ENCODE results near the gene TLL1. TPM values are rescaled to one million over a fixed set of nuclear protein-coding genes. Genes with fewer than 3 reads are reported as not detected.

The TLL1 gene
- total RNA-seq, 1 experiment from 2014 or later = 0.41 TPM

DNA sequence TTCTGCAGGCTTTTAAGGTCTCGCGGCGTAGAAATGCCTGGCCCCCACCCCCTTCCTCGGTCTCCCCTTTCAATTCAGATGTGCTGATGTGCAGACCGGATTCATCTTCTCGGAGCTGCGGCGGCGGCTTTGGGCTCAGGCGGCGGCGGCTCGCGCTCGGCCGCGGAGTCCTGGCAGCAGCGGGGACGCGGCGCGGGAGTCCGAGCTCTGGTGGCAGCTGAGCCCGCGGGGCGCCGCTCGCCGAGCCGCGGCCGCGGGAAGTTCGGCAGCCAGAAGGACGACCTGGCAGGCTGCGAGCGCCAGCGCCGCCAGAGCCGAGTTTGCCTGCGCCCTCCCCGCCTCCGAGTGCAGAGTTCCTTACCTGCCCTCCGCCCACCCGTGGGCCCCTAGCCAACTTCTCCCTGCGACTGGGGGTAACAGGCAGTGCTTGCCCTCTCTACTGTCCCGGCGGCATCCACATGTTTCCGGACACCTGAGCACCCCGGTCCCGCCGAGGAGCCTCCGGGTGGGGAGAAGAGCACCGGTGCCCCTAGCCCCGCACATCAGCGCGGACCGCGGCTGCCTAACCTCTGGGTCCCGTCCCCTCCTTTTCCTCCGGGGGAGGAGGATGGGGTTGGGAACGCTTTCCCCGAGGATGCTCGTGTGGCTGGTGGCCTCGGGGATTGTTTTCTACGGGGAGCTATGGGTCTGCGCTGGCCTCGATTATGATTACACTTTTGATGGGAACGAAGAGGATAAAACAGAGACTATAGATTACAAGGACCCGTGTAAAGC lies 448 bp downstream of the TLL1 start:
- H3K4me3 ChIP-seq (ENCODE audit: low read depth in 2 of 2, low read length in 2 of 2) = peak overlapping the region; percentile 37 to 59
- DNase-seq (ENCODE audit: low read depth, low spot score) (no peak), ATAC-seq (peak; percentile 78)
- H3K9me3 ChIP-seq (ENCODE audit: control insufficient read depth, insufficient read depth, low read depth, low read length) = no peaks in the 10 kb centered on the region
- ChIA-PET POLR2A (no interaction called here), CTCF (no interaction called here)
- TF ChIP-seq, protein P1, sequence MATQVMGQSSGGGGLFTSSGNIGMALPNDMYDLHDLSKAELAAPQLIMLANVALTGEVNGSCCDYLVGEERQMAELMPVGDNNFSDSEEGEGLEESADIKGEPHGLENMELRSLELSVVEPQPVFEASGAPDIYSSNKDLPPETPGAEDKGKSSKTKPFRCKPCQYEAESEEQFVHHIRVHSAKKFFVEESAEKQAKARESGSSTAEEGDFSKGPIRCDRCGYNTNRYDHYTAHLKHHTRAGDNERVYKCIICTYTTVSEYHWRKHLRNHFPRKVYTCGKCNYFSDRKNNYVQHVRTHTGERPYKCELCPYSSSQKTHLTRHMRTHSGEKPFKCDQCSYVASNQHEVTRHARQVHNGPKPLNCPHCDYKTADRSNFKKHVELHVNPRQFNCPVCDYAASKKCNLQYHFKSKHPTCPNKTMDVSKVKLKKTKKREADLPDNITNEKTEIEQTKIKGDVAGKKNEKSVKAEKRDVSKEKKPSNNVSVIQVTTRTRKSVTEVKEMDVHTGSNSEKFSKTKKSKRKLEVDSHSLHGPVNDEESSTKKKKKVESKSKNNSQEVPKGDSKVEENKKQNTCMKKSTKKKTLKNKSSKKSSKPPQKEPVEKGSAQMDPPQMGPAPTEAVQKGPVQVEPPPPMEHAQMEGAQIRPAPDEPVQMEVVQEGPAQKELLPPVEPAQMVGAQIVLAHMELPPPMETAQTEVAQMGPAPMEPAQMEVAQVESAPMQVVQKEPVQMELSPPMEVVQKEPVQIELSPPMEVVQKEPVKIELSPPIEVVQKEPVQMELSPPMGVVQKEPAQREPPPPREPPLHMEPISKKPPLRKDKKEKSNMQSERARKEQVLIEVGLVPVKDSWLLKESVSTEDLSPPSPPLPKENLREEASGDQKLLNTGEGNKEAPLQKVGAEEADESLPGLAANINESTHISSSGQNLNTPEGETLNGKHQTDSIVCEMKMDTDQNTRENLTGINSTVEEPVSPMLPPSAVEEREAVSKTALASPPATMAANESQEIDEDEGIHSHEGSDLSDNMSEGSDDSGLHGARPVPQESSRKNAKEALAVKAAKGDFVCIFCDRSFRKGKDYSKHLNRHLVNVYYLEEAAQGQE (IDR thresholded peaks at IDR 0.05; ENCODE audit: insufficient read depth in 1 of 2, low read depth in 2 of 2, low read length in 1 of 2) = no peak
- TF ChIP-seq TCF7L2 (IDR thresholded peaks at IDR 0.05; ENCODE audit: low read depth, low read length) (no peak), POLR2AphosphoS5 (IDR thresholded peaks at IDR 0.05; ENCODE audit: low read depth, low read length) (no peak), SIN3A (IDR thresholded peaks at IDR 0.05; ENCODE audit: borderline replicate concordance, insufficient read depth, low read depth, low read length) (no peak)
- TF ChIP-seq, protein P2, sequence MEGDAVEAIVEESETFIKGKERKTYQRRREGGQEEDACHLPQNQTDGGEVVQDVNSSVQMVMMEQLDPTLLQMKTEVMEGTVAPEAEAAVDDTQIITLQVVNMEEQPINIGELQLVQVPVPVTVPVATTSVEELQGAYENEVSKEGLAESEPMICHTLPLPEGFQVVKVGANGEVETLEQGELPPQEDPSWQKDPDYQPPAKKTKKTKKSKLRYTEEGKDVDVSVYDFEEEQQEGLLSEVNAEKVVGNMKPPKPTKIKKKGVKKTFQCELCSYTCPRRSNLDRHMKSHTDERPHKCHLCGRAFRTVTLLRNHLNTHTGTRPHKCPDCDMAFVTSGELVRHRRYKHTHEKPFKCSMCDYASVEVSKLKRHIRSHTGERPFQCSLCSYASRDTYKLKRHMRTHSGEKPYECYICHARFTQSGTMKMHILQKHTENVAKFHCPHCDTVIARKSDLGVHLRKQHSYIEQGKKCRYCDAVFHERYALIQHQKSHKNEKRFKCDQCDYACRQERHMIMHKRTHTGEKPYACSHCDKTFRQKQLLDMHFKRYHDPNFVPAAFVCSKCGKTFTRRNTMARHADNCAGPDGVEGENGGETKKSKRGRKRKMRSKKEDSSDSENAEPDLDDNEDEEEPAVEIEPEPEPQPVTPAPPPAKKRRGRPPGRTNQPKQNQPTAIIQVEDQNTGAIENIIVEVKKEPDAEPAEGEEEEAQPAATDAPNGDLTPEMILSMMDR (IDR thresholded peaks at IDR 0.05) = no peak
- H3K4me1 ChIP-seq (ENCODE audit: control insufficient read depth, insufficient read depth, low read length) = no peaks in the 10 kb centered on the region; the same call in 1 of the 2 replicates
- H3K36me3 ChIP-seq (ENCODE audit: control insufficient read depth, insufficient read depth, low read length) = peaks cover 4% of the 10 kb centered on the region; the same call in 1 of the 2 replicates
- H3K27me3 ChIP-seq (ENCODE audit: control insufficient read depth, insufficient read depth, low read length) = no peaks in the 10 kb centered on the region; the same call in 1 of the 2 replicates
- in situ Hi-C loops (cut with HindIII; ENCODE audit: low pct_unique_long_range_greater_than_20kb, low sequenced_read_pairs) = no loop called here
- intact Hi-C loops (cut with micrococcal nuclease; ENCODE audit: unreplicated experiment) = no loop called here
- no peak overlapping the region for H3K27ac ChIP-seq (ENCODE audit: low read length)
- no TSS peak for BruUV-seq (replicated peaks)

DNA sequence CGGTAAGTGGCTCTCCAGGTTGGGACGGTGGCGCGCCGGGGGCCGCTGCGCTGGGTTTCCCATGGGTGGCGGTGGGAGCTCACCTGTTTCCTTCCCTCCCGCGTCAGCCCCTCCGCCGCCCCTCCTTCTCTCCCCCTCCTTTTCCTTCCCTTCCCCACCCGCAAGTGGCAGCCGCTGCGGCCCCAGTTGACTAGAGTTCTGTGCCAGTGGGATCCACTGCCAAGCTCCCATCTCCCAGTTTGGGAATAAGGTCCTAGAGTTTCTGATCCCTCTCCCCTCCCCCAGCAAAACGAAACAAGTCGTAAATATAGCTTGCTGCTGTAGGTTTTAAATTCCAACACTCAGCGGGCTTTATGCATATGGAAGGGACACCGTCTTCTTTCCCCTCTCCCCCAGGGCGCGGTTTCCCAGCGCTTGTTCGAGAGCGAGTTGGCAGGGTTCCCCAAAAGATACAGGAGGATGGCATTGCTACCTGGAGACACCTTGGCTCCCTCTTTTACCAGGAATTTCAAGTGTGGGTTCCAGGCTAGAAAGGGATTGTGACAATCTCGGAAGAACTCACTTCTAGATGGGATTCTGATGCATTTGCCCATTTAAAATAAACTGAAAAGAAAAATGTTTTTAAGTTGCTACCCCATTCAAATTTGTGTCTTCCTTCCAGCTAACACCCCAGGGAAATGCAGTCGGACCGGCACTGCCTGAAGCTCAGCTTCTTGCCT lies 1.2 kb downstream of the TLL1 start:
- Histone ChIP-seq H3K27ac (ENCODE audit: low read length) (no peak overlapping the region), H3K36me3 (ENCODE audit: control insufficient read depth, insufficient read depth, low read length) (peaks cover 4% of the 10 kb centered on the region; the same call in 1 of the 2 replicates), H3K4me1 (ENCODE audit: control insufficient read depth, insufficient read depth, low read length) (no peaks in the 10 kb centered on the region; the same call in 1 of the 2 replicates), H3K4me3 (ENCODE audit: low read depth in 2 of 2, low read length in 2 of 2) (peak overlapping the region in 1 of 2 experiments; percentile 59; a peak in 2 of 4 replicates), H3K27me3 (ENCODE audit: control insufficient read depth, insufficient read depth, low read length) (no peaks in the 10 kb centered on the region; the same call in 1 of the 2 replicates), H3K9me3 (ENCODE audit: control insufficient read depth, insufficient read depth, low read depth, low read length) (no peaks in the 10 kb centered on the region)
- POLR2A ChIA-PET = no interaction called here
- intact Hi-C loops (cut with micrococcal nuclease; ENCODE audit: unreplicated experiment) (no loop called here), in situ Hi-C loops (cut with HindIII; ENCODE audit: low pct_unique_long_range_greater_than_20kb, low sequenced_read_pairs) (no loop called here)
- CTCF ChIA-PET = no interaction called here
- DNase-seq (ENCODE audit: low read depth, low spot score) (no peak), ATAC-seq (no peak)
- no peak for TF ChIP-seq TCF7L2 (IDR thresholded peaks at IDR 0.05; ENCODE audit: low read depth, low read length)
- no peak for TF ChIP-seq SIN3A (IDR thresholded peaks at IDR 0.05; ENCODE audit: borderline replicate concordance, insufficient read depth, low read depth, low read length)
- TF ChIP-seq, protein P2 (IDR thresholded peaks at IDR 0.05) = no peak
- no peak for TF ChIP-seq POLR2AphosphoS5 (IDR thresholded peaks at IDR 0.05; ENCODE audit: low read depth, low read length)
- TF ChIP-seq, protein P1 (IDR thresholded peaks at IDR 0.05; ENCODE audit: insufficient read depth in 1 of 2, low read depth in 2 of 2, low read length in 1 of 2) = no peak
- BruUV-seq (replicated peaks) = no TSS peak

Data from Panc1 (cell line).